K562 (cell line): ENCODE data around the gene SLC25A1. TPM values are rescaled to one million over a fixed set of nuclear protein-coding genes. Genes with fewer than 3 reads are reported as not detected.

ENCODE experiments used
- BCL6 ChIP-seq: fragments of 250-450 bp; sonication (Bioruptor Pico); IDR thresholded peaks from 2 replicates; pipeline ENCODE4 v1.4.0; 2020
- EWSR1 ChIP-seq: fragments of 450-650 bp; IDR thresholded peaks from 2 replicates; pipeline ENCODE4 v1.6.1; 2018; ENCODE audit warnings: borderline replicate concordance, mild to moderate bottlenecking, low read depth, moderate library complexity; ENCODE audit not compliant: partially characterized antibody
- HEY1 ChIP-seq: fragments of 250-450 bp; sonication (Bioruptor Pico); IDR thresholded peaks from 2 replicates; pipeline ENCODE4 v1.5.0; 2020; ENCODE audit warnings: mild to moderate bottlenecking, moderate library complexity, borderline replicate concordance
- HMG20A ChIP-seq: fragments of 450-650 bp; formaldehyde crosslinking; conservative IDR thresholded peaks from 2 replicates; pipeline ENCODE4 v1.4.0; 2020; ENCODE audit warnings: mild to moderate bottlenecking, mixed read lengths
- KAT7 ChIP-seq: sonication (generic); formaldehyde crosslinking; IDR thresholded peaks from 2 replicates; pipeline ENCODE4 v1.8.0; 2022; ENCODE audit warnings: missing genetic modification reagents, mild to moderate bottlenecking, borderline replicate concordance
- KDM4B ChIP-seq, 2 experiments: fragments of 450-650 bp in 1 of 2; sonication (generic) in 1 of 2; IDR thresholded peaks; 2 replicates each; pipeline ENCODE4 v1.6.1; 2016 to 2017; ENCODE audit warnings: borderline replicate concordance in 2 of 2, antibody characterized with exemption in 1 of 2, low read depth in 1 of 2, mild to moderate bottlenecking in 1 of 2
- LARP7 ChIP-seq: fragments of 450-650 bp; IDR thresholded peaks from 2 replicates; pipeline ENCODE4 v1.6.1; 2016
- MAFK ChIP-seq: IDR thresholded peaks from 2 replicates; pipeline ENCODE4 v1.6.1; 2011; ENCODE audit warnings: low read length, improper control_type of control experiment
- RBBP5 ChIP-seq: fragments of 200-600 bp; sonication (generic); IDR thresholded peaks from 2 replicates; pipeline ENCODE4 v1.6.1; 2012; ENCODE audit warnings: borderline replicate concordance, mild to moderate bottlenecking, low read length, control low read depth, inconsistent platforms; ENCODE audit not compliant: insufficient read depth, poor library complexity, severe bottlenecking
- SAFB ChIP-seq: fragments of 200-400 bp; formaldehyde crosslinking; IDR thresholded peaks from 2 replicates; pipeline ENCODE4 v1.6.1; 2017; ENCODE audit warnings: low read depth, low read length, borderline replicate concordance
- SMC3 ChIP-seq: conservative IDR thresholded peaks from 2 replicates; pipeline ENCODE4 v1.6.1; 2011; ENCODE audit warnings: low read depth, low read length, improper control_type of control experiment; ENCODE audit not compliant: insufficient read depth
- TEAD1 ChIP-seq, 2 experiments: fragments of 450-650 bp in 1 of 2; sonication (generic) in 1 of 2; formaldehyde crosslinking; IDR thresholded peaks; 2 replicates each; pipeline versions ENCODE4 v1.4.0 to v1.8.0; 2020 to 2022; ENCODE audit warnings: mild to moderate bottlenecking in 2 of 2, missing genetic modification reagents in 1 of 2
- ZNF3 ChIP-seq: fragments of 250-450 bp; sonication (Bioruptor Pico); IDR thresholded peaks from 2 replicates; pipeline ENCODE4 v1.5.0; 2021; ENCODE audit warnings: mild to moderate bottlenecking, moderate library complexity
- ZNF584 ChIP-seq: fragments of 200-800 bp; sonication (Bioruptor generic); IDR thresholded peaks from 2 replicates; pipeline ENCODE4 v1.6.1; 2016; ENCODE audit warnings: low read depth, mild to moderate bottlenecking, missing genetic modification characterization, missing compliant biosample characterization
- ZNF76 ChIP-seq: fragments of 250-450 bp; sonication (Bioruptor Pico); IDR thresholded peaks from 2 replicates; pipeline ENCODE4 v1.4.0; 2020; ENCODE audit warnings: mild to moderate bottlenecking, moderate library complexity, borderline replicate concordance
- polyA plus RNA-seq, 8 experiments: library from polyadenylated mRNA; depleted of rRNA in 4 of 8; stranded (reverse) in 5 of 8; unstranded in 3 of 8; fragments of >200 nt; fragmentation: Nextera tagmentation in 2 of 8; fragmentation: Illumina TruSeq in 1 of 8; extraction: Ambion mirVana in 2 of 8; extraction: Trizol in 1 of 8; gene quantifications; 2 replicates each; pipeline versions ENCODE4 v1.2.1 to v1.2.3, GENCODE V29; 2011 to 2014; ENCODE audit warnings: inconsistent platforms in 1 of 8, missing spikeins in 1 of 8
- total RNA-seq, 7 experiments: library from RNA; depleted of rRNA in 6 of 7; stranded (reverse); fragments of >200 nt in 6 of 7; fragmentation: Illumina TruSeq in 2 of 7; extraction: Trizol in 2 of 7; gene quantifications; 2 replicates each; pipeline versions ENCODE4 v1.2.1 to v1.2.3, GENCODE V29; 2011 to 2021; ENCODE audit warnings: low replicate concordance in 1 of 7
- TF ChIP-seq, protein P1 (sequence below): fragments of 450-650 bp; formaldehyde crosslinking; IDR thresholded peaks from 2 replicates; pipeline ENCODE4 v1.4.0; 2020; ENCODE audit warnings: mild to moderate bottlenecking, moderate library complexity
- TF ChIP-seq, protein P2 (sequence below): fragments of 250-450 bp; sonication (Bioruptor Pico); IDR thresholded peaks from 2 replicates; pipeline ENCODE4 v1.4.0; 2020; ENCODE audit warnings: borderline replicate concordance
- TF ChIP-seq, protein P3 (sequence below), 3 experiments: fragments of 200-800 bp in 1 of 3; fragments of 250-450 bp in 1 of 3; fragments of 450-650 bp in 1 of 3; sonication (Bioruptor Pico) in 1 of 3; sonication (Bioruptor generic) in 1 of 3; formaldehyde crosslinking in 1 of 3; IDR thresholded peaks; 2 replicates each; pipeline versions ENCODE4 v1.6.1 to v1.8.0; 2016 to 2022; ENCODE audit warnings: mild to moderate bottlenecking in 2 of 3, missing genetic modification characterization in 2 of 3, missing compliant biosample characterization in 1 of 3, moderate library complexity in 1 of 3

Gene SLC25A1
- total and polyA plus RNA-seq, 9 of the 15 experiments (the other 6 are each of a cell fraction or from before 2014, with no cell fraction given): 11.0 to 408 (median 110) TPM

DNA sequence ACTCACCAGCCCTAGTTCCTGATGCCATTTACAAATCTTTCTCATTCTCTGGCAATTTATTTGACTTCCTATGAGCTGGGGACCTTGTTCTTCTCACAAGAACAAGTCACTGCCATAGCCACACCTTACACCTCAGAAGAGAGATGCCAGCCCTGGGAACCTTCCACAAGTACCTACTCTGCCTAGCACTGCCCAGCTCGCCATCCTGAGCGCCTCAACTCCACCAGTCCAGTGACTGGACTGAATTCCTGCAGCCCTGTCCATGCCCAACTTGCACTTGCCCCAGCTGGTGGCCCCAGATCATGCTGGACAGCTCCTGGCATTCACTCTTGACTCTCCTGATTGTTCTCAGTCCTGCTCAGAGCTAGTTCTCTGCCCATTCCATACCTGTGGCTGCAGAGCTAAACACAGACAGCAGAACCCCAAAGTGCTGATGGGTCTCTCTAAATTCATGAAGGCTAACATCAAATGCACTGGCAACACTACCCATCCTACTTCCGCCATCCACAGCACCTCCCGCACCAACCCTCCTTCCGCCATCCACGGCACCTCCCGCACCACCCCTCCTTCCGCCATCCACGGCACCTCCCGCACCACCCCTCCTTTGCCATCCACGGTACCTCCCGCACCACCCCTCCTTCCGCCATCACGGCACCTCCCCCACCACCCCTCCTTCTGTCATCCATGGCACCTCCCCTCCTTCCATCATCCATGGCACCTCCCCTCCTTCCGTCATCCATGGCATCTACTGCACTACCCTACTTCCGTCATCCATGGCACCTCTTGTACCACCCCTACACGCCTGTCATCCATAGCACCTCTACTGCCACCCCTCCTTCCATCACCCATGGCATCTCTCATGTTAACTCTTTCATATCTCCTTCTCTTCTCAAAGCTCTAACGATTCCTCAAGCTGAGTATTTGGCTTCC lies 23.6 kb upstream of the SLC25A1 start (continued):
- TF ChIP-seq KDM4B (IDR thresholded peaks at IDR 0.05; ENCODE audit: borderline replicate concordance in 2 of 2, low read depth in 1 of 2) (peak in 1 of 2 experiments; percentile 76; a peak in 1 of 4 replicates), EWSR1 (no peak), SMC3 (no peak), RBBP5 (peak; percentile 8), HEY1 (CRISPR knock-in tag) (no peak), LARP7 (peak; percentile 60; the same call in 1 of the 2 replicates), SAFB (0 out of 2 replicates have a peak, but pooled peaks have one; percentile 37), ZNF3 (no peak), TEAD1 (CRISPR knock-in tag; IDR thresholded peaks at IDR 0.05) (peak; percentile 49 to 86; a peak in 3 of 4 replicates), KAT7 (CRISPR knock-in tag) (no peak), ZNF584 (CRISPR knock-in tag) (no peak), BCL6 (peak; percentile 66; the same call in 1 of the 2 replicates), ZNF76 (0 out of 2 replicates have a peak, but pooled peaks have one; percentile 74), MAFK (0 out of 2 replicates have a peak, but pooled peaks have one; percentile 16), HMG20A (CRISPR knock-in tag) (no peak)
- TF ChIP-seq, protein P1, sequence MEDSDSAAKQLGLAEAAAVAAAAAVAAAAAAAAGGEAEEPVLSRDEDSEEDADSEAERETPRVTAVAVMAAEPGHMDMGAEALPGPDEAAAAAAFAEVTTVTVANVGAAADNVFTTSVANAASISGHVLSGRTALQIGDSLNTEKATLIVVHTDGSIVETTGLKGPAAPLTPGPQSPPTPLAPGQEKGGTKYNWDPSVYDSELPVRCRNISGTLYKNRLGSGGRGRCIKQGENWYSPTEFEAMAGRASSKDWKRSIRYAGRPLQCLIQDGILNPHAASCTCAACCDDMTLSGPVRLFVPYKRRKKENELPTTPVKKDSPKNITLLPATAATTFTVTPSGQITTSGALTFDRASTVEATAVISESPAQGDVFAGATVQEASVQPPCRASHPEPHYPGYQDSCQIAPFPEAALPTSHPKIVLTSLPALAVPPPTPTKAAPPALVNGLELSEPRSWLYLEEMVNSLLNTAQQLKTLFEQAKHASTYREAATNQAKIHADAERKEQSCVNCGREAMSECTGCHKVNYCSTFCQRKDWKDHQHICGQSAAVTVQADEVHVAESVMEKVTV (CRISPR knock-in tag): peak; percentile 2; the same call in 1 of the 2 replicates
- TF ChIP-seq, protein P2, sequence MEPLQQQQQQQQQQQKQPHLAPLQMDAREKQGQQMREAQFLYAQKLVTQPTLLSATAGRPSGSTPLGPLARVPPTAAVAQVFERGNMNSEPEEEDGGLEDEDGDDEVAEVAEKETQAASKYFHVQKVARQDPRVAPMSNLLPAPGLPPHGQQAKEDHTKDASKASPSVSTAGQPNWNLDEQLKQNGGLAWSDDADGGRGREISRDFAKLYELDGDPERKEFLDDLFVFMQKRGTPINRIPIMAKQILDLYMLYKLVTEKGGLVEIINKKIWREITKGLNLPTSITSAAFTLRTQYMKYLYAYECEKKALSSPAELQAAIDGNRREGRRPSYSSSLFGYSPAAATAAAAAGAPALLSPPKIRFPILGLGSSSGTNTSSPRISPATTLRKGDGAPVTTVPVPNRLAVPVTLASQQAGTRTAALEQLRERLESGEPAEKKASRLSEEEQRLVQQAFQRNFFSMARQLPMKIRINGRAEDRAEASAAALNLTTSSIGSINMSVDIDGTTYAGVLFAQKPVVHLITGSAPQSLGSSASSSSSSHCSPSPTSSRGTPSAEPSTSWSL (CRISPR knock-in tag): peak; percentile 86; the same call in 1 of the 2 replicates
- TF ChIP-seq, protein P3, sequence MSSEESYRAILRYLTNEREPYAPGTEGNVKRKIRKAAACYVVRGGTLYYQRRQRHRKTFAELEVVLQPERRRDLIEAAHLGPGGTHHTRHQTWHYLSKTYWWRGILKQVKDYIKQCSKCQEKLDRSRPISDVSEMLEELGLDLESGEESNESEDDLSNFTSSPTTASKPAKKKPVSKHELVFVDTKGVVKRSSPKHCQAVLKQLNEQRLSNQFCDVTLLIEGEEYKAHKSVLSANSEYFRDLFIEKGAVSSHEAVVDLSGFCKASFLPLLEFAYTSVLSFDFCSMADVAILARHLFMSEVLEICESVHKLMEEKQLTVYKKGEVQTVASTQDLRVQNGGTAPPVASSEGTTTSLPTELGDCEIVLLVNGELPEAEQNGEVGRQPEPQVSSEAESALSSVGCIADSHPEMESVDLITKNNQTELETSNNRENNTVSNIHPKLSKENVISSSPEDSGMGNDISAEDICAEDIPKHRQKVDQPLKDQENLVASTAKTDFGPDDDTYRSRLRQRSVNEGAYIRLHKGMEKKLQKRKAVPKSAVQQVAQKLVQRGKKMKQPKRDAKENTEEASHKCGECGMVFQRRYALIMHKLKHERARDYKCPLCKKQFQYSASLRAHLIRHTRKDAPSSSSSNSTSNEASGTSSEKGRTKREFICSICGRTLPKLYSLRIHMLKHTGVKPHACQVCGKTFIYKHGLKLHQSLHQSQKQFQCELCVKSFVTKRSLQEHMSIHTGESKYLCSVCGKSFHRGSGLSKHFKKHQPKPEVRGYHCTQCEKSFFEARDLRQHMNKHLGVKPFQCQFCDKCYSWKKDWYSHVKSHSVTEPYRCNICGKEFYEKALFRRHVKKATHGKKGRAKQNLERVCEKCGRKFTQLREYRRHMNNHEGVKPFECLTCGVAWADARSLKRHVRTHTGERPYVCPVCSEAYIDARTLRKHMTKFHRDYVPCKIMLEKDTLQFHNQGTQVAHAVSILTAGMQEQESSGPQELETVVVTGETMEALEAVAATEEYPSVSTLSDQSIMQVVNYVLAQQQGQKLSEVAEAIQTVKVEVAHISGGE (CRISPR knock-in tag; IDR thresholded peaks at IDR 0.05): peak in 1 of 3 experiments; percentile 47; a peak in 1 of 6 replicates
